Osteoblast (primary cell): ENCODE measurements around the gene HSPA12B. TPM values are rescaled to one million over a fixed set of nuclear protein-coding genes. Genes with fewer than 3 reads are reported as not detected.

ENCODE experiments used
- DNase-seq: peaks from one replicate; pipeline ENCODE4 v3.0.0; 2011; ENCODE audit warnings: low spot score, mixed read lengths; ENCODE audit not compliant: insufficient read length; ENCODE audit errors: missing footprints
- H2AFZ ChIP-seq: 2 replicates; pipeline ENCODE4 v1.6.0; 2011; ENCODE audit warnings: mild to moderate bottlenecking, low read length
- H3K27ac ChIP-seq: 2 replicates; pipeline ENCODE4 v1.5.1; 2011; ENCODE audit warnings: mild to moderate bottlenecking, low read depth, low read length, moderate library complexity
- H3K27me3 ChIP-seq: 2 replicates; pipeline ENCODE4 v1.6.0; 2012; ENCODE audit warnings: mild to moderate bottlenecking, control low read depth, inconsistent platforms, low read length, moderate library complexity; ENCODE audit not compliant: insufficient read depth
- H3K36me3 ChIP-seq: 2 replicates; pipeline ENCODE4 v1.5.1; 2011; ENCODE audit warnings: mild to moderate bottlenecking, low read length, control low read depth, moderate library complexity; ENCODE audit not compliant: insufficient read depth
- H3K4me1 ChIP-seq: 2 replicates; pipeline ENCODE4 v1.5.1; 2011; ENCODE audit warnings: mild to moderate bottlenecking, low read length, control low read depth, moderate library complexity; ENCODE audit not compliant: insufficient read depth
- H3K4me2 ChIP-seq: 2 replicates; pipeline ENCODE4 v1.6.0; 2011; ENCODE audit warnings: mild to moderate bottlenecking, low read length; ENCODE audit not compliant: insufficient read depth
- H3K4me3 ChIP-seq: fragments of 200-600 bp; sonication (generic); 3 replicates; pipeline ENCODE4 v1.5.1; 2012; ENCODE audit warnings: mild to moderate bottlenecking, low read length, inconsistent platforms; ENCODE audit not compliant: insufficient read depth
- H3K79me2 ChIP-seq: 2 replicates; pipeline ENCODE4 v1.6.0; 2012; ENCODE audit warnings: mild to moderate bottlenecking, low read length, control low read depth, inconsistent platforms; ENCODE audit not compliant: insufficient read depth
- H3K9me3 ChIP-seq: 2 replicates; pipeline ENCODE4 v1.5.1; 2011; ENCODE audit warnings: low read depth, low read length, control low read depth
- H4K20me1 ChIP-seq: 2 replicates; pipeline ENCODE4 v1.6.0; 2012; ENCODE audit warnings: mild to moderate bottlenecking, low read length, control low read depth; ENCODE audit not compliant: insufficient read depth
- total RNA-seq: library from RNA; depleted of rRNA; stranded (reverse); fragments of >200 nt; gene quantifications from 2 replicates; pipeline ENCODE4 v1.2.3, GENCODE V29; 2012
- TF ChIP-seq, protein P1 (sequence below): IDR thresholded peaks from 2 replicates; pipeline ENCODE4 v1.5.1; 2011; ENCODE audit warnings: mild to moderate bottlenecking, low read depth, low read length, moderate library complexity; ENCODE audit errors: extremely low read depth

Gene HSPA12B
- total RNA-seq, 1 donor, result not detected

DNA sequence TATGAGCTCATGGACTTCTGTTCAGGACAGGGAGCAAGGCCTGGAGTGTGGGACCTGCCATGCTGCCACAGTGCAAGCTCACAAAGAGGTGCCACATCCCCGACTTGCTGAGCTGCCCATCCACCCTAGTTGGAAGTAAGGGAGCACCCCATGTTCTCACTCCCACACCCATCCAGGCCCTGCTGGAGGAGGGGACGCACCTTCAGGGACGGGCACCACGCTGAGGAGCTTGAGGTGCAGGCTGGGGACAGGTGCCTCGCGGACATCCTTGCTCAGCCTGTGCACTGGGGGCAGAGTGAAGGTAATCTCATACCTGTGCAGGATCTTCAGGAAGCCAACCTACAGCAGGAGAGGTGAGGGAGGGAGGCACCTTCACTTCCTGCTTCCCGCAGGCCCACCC lies 22.8 kb downstream of the HSPA12B start:
- no peaks in the 10 kb centered on the region for H3K9me3 ChIP-seq
- H3K36me3 ChIP-seq, result peaks cover 8% of the 10 kb centered on the region
- peak; percentile 62 for DNase-seq
- no peak overlapping the region for H3K4me2 ChIP-seq
- H3K4me1 ChIP-seq, result no peaks in the 10 kb centered on the region
- H2AFZ ChIP-seq, result no peak overlapping the region
- H3K27ac ChIP-seq, result no peak overlapping the region
- TF ChIP-seq, protein P1, sequence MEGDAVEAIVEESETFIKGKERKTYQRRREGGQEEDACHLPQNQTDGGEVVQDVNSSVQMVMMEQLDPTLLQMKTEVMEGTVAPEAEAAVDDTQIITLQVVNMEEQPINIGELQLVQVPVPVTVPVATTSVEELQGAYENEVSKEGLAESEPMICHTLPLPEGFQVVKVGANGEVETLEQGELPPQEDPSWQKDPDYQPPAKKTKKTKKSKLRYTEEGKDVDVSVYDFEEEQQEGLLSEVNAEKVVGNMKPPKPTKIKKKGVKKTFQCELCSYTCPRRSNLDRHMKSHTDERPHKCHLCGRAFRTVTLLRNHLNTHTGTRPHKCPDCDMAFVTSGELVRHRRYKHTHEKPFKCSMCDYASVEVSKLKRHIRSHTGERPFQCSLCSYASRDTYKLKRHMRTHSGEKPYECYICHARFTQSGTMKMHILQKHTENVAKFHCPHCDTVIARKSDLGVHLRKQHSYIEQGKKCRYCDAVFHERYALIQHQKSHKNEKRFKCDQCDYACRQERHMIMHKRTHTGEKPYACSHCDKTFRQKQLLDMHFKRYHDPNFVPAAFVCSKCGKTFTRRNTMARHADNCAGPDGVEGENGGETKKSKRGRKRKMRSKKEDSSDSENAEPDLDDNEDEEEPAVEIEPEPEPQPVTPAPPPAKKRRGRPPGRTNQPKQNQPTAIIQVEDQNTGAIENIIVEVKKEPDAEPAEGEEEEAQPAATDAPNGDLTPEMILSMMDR, result no peak
- no peaks in the 10 kb centered on the region for H3K79me2 ChIP-seq
- H3K27me3 ChIP-seq, result no peaks in the 10 kb centered on the region
- H3K4me3 ChIP-seq, result no peak overlapping the region
- no peaks in the 10 kb centered on the region for H4K20me1 ChIP-seq

DNA sequence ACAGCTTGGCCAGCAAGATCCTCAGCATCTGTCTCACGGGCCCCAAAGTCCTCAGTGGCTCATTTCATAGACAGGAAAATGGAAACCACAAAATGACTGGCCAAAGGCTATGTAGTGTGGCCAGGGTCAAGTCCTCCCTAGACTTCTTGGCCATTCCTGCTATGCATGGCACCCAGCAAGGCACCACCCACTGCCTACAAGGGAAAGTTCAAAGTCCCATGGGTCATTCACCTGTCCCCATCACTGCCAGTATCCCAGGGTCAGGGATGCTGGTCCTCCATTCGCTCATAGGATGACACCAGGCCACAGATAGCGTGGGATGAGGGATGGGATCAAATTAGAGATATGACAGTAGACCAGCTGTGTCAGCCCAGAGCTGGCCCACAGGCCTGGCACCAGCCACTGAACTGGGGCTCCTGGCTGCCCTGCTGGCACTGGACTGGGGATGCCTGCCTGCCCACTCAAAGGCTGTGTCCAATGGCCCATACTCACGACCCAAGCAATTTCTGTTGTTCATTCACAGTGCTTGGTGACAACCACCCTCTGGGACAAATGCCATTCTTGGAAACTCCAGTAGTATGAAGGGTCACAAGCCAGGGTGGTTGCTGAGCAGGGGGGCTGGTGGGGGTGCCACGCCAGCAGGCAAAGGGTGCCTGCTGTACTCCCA lies 23.5 kb downstream of the HSPA12B start:
- Histone ChIP-seq H2AFZ (no peak overlapping the region), H3K79me2 (no peaks in the 10 kb centered on the region), H3K27me3 (no peaks in the 10 kb centered on the region), H3K4me2 (no peak overlapping the region), H4K20me1 (no peaks in the 10 kb centered on the region), H3K4me1 (no peaks in the 10 kb centered on the region), H3K36me3 (peaks cover 8% of the 10 kb centered on the region), H3K9me3 (no peaks in the 10 kb centered on the region), H3K4me3 (no peak overlapping the region), H3K27ac (no peak overlapping the region)
- TF ChIP-seq, protein P1, result no peak
- DNase-seq, result peak; percentile 68

DNA sequence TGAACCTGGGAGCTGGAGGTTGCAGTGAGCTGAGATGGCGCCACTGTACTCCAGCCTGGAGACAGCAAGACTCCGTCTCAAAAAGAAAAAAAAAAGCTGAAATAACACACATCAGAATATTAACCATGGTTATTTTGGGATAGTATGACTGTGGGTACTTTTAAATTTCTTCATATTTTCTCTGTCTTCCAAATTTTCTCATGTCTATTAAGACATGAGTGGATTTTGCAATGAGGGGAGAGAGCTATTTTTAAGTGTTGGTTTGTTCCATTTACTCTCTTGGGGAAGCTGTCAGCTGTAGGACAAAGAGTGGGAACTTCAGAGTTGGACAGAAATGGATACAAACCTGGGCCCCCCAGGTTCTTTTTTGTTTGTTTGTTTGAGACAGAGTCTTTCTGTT lies 24.8 kb downstream of the HSPA12B start:
- Histone ChIP-seq H3K4me1 (no peaks in the 10 kb centered on the region), H4K20me1 (no peaks in the 10 kb centered on the region), H3K4me3 (no peak overlapping the region), H3K36me3 (peaks cover 13% of the 10 kb centered on the region), H3K79me2 (no peaks in the 10 kb centered on the region), H3K9me3 (no peaks in the 10 kb centered on the region), H3K27ac (no peak overlapping the region), H3K27me3 (no peaks in the 10 kb centered on the region), H2AFZ (no peak overlapping the region), H3K4me2 (no peak overlapping the region)
- TF ChIP-seq, protein P1, result no peak
- DNase-seq, result peak; percentile 22

DNA sequence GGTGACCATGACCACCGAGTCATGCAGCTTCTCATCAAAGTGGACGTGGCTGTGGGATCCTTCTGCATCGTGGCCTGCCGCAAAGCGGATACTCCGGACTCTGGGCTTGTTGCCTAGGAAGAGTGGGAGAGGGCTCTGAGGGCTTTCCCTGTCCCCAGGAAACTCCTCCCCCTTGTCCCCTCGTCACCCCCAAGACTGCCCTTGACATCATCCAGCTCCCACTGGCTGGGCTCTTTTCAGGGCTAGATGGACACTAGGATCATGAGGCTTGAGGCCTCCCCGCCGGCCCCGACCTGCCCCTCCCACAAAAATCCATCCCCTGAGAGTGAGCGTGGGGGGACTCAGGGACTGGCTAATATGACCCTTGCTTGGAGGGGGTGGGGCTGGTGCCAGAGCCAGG lies 26.1 kb downstream of the HSPA12B start:
- Histone ChIP-seq H3K4me1 (no peaks in the 10 kb centered on the region), H3K27ac (no peak overlapping the region), H3K9me3 (no peaks in the 10 kb centered on the region), H2AFZ (no peak overlapping the region), H4K20me1 (no peaks in the 10 kb centered on the region), H3K27me3 (no peaks in the 10 kb centered on the region), H3K79me2 (peaks cover under 1% of the 10 kb centered on the region), H3K4me2 (no peak overlapping the region), H3K4me3 (no peak overlapping the region), H3K36me3 (peaks cover 13% of the 10 kb centered on the region)
- peak; percentile 45 for DNase-seq
- TF ChIP-seq, protein P1, result no peak
